Heart left ventricle (tissue), 13 donors: Measurements from ENCODE around the gene IGFBP5.

Experiments
- CTCF ChIP-seq, 12 donors: fragments of 200-600 bp; sonication (generic) in 4 of 12; IDR thresholded peaks; one replicate each; pipeline versions ENCODE4 v1.5.0 to v1.8.0; 2018 to 2022; ENCODE audit warnings: antibody characterized with exemption in 12 of 12, mild to moderate bottlenecking in 5 of 12
- POLR2A ChIP-seq, 2 donors: fragments of 450-650 bp; IDR thresholded peaks; one replicate each; pipeline ENCODE4 v1.6.1; 2017; ENCODE audit warnings: antibody characterized with exemption in 2 of 2, mild to moderate bottlenecking in 2 of 2, moderate library complexity in 2 of 2
- donor health status: ischemic (EF 13 %, LVEDD 7.1; RV severe dilation, severe dysfunction).
- donor health status: DM: no; HTN: yes; CAD: no.
- donor health status: DM: no; HTN: no; CAD: no.
- donor health status: ischemic (EF 25% LVEDD 6.9; RV normal size, moderate dysfunction).
- donor health status: ischemic (EF 25% LVEDD 5.7; RV mildly dilated, moderate dysfunction).
- donor health status: ischemic (EF 35%, LVEDD 5.7; RV mildly dilated, moderate dysfunction).
- donor health status: nonischemic (EF 11% LVEDD 7.7; RV severe dilation, severe dysfunction).
- donor health status: DM: yes; HTN: yes; CAD: no.
- donor health status: PGD.
- donor health status: ischemic (EF 29% LVEDD 5.4; RV normal size, mild dysfunction).
- donor health status: nonischemic (EF 23%, LVEDD 6.1; RV moderate dilation, normal function).

GRCh38 chr2:216658757-216659156, 36.6 kb downstream of the IGFBP5 start:
- TF ChIP-seq POLR2A (IDR thresholded peaks at IDR 0.05) (no peak), CTCF (IDR thresholded peaks at IDR 0.05) (no peak)
